IMR-90 (cell line): Measurements from ENCODE around the gene TMCC1. TPM values are rescaled to one million over a fixed set of nuclear protein-coding genes. Genes with fewer than 3 reads are reported as not detected.

Experiments
- ATAC-seq: fragments of 200-7000 bp; cut with Tn5 transposase; 2 replicates; pipeline ENCODE4 v1.9.1; 2020; ENCODE audit warnings: low read depth, mild to moderate bottlenecking, moderate library complexity
- BruUV-seq: library from RNA; stranded (reverse); fragments of 400-500 nt; replicated peaks from 2 replicates; lab custom pipeline; 2021; lab: Mats Ljungman, UMichigan
- CTCF ChIA-PET: fragments of 300-600 bp; formaldehyde crosslinking; extraction: SDS; loops from one replicate; lab custom pipeline; 2021; ENCODE audit warnings: antibody characterized with exemption; lab: Yijun Ruan, JAX
- POLR2A ChIA-PET: fragments of 300-600 bp; sonication (Branson Sonifier 250); formaldehyde crosslinking; loops from one replicate; lab custom pipeline; 2022; ENCODE audit warnings: antibody characterized with exemption; ENCODE audit not compliant: unreplicated experiment; lab: Charles Lee
- DNase-seq: peaks from one replicate; pipeline ENCODE4 v3.0.0; 2013
- H2AFZ ChIP-seq: replicated peaks from 2 replicates; pipeline ENCODE3; 2013; ENCODE audit warnings: low read length, mild to moderate bottlenecking; ENCODE audit not compliant: poor library complexity
- H2AK5ac ChIP-seq: 2 replicates; pipeline ENCODE4 v1.6.1; 2013; ENCODE audit warnings: low read depth, low read length, inconsistent platforms
- H2AK9ac ChIP-seq: replicated peaks from 2 replicates; pipeline ENCODE3; 2013; ENCODE audit warnings: mild to moderate bottlenecking, low read depth, low read length, moderate library complexity; ENCODE audit not compliant: poor library complexity
- H2BK120ac ChIP-seq: 2 replicates; pipeline ENCODE4 v1.6.1; 2013; ENCODE audit warnings: low read depth, low read length, inconsistent platforms
- H2BK15ac ChIP-seq: 3 replicates; pipeline ENCODE4 v1.6.1; 2013; ENCODE audit warnings: low read depth, low read length, inconsistent platforms
- H2BK20ac ChIP-seq: 2 replicates; pipeline ENCODE4 v1.6.1; 2013; ENCODE audit warnings: low read depth, mild to moderate bottlenecking, inconsistent platforms, low read length, moderate library complexity
- H2BK5ac ChIP-seq: 2 replicates; pipeline ENCODE4 v1.6.1; 2013; ENCODE audit warnings: mild to moderate bottlenecking, low read depth, low read length, inconsistent platforms; ENCODE audit not compliant: poor library complexity, severe bottlenecking
- H3K14ac ChIP-seq: replicated peaks from 2 replicates; pipeline ENCODE4 v1.6.1; 2013; ENCODE audit warnings: low read depth, low read length, inconsistent platforms
- H3K18ac ChIP-seq: 2 replicates; pipeline ENCODE4 v1.6.1; 2013; ENCODE audit warnings: low read depth, low read length, control low read depth
- H3K23ac ChIP-seq: 2 replicates; pipeline ENCODE4 v1.6.1; 2013; ENCODE audit warnings: low read depth, low read length, inconsistent platforms
- H3K27ac ChIP-seq: 2 replicates; pipeline ENCODE4 v1.5.1; 2013; ENCODE audit warnings: mild to moderate bottlenecking, control low read depth, low read length; ENCODE audit not compliant: insufficient read depth
- H3K27me3 ChIP-seq: 2 replicates; pipeline ENCODE4 v1.6.1; 2013; ENCODE audit warnings: low read length; ENCODE audit not compliant: control insufficient read depth, insufficient read depth
- H3K36me3 ChIP-seq: 2 replicates; pipeline ENCODE4 v1.6.1; 2013; ENCODE audit warnings: low read length, mixed read lengths; ENCODE audit not compliant: control insufficient read depth, insufficient read depth
- H3K4ac ChIP-seq: 2 replicates; pipeline ENCODE4 v1.6.1; 2013; ENCODE audit warnings: low read depth, low read length, inconsistent platforms
- H3K4me1 ChIP-seq: 2 replicates; pipeline ENCODE4 v1.6.1; 2013; ENCODE audit warnings: low read length, mixed read lengths; ENCODE audit not compliant: control insufficient read depth, insufficient read depth
- H3K4me2 ChIP-seq: 2 replicates; pipeline ENCODE4 v1.6.1; 2013; ENCODE audit warnings: low read depth, mild to moderate bottlenecking, control low read depth, low read length, moderate library complexity
- H3K4me3 ChIP-seq: 2 replicates; pipeline ENCODE4 v1.5.1; 2013; ENCODE audit warnings: low read depth, mild to moderate bottlenecking, control low read depth, low read length, moderate library complexity; ENCODE audit not compliant: insufficient read depth
- H3K56ac ChIP-seq: 2 replicates; pipeline ENCODE4 v1.6.1; 2013; ENCODE audit warnings: low read length, inconsistent platforms; ENCODE audit not compliant: insufficient read depth; ENCODE audit errors: extremely low read depth
- H3K79me1 ChIP-seq, 2 experiments: 2 replicates each; pipeline ENCODE4 v1.6.1; 2013; ENCODE audit warnings: low read length in 2 of 2, inconsistent platforms in 1 of 2, low read depth in 1 of 2
- H3K9ac ChIP-seq: 2 replicates; pipeline ENCODE4 v1.6.1; 2013; ENCODE audit warnings: low read depth, low read length, control low read depth
- H3K9me1 ChIP-seq: 2 replicates; pipeline ENCODE4 v1.6.1; 2013; ENCODE audit warnings: low read length, inconsistent platforms; ENCODE audit not compliant: insufficient read depth
- H3K9me3 ChIP-seq: 2 replicates; pipeline ENCODE4 v1.6.1; 2013; ENCODE audit warnings: low read length; ENCODE audit not compliant: control insufficient read depth, insufficient read depth
- H4K20me1 ChIP-seq: 2 replicates; pipeline ENCODE4 v1.6.1; 2013; ENCODE audit warnings: low read length, inconsistent platforms; ENCODE audit not compliant: insufficient read depth
- H4K5ac ChIP-seq: 2 replicates; pipeline ENCODE4 v1.6.1; 2013; ENCODE audit warnings: mild to moderate bottlenecking, low read depth, low read length, control low read depth
- H4K8ac ChIP-seq, 2 experiments: 2 replicates each; pipeline ENCODE4 v1.6.1; 2013; ENCODE audit warnings: low read depth in 2 of 2, low read length in 2 of 2, control low read depth in 1 of 2, inconsistent platforms in 1 of 2
- H4K91ac ChIP-seq: 2 replicates; pipeline ENCODE4 v1.6.1; 2013; ENCODE audit warnings: low read depth, low read length, inconsistent platforms; ENCODE audit not compliant: insufficient read depth
- BHLHE40 ChIP-seq: fragments of 150-350 bp; IDR thresholded peaks from 2 replicates; pipeline ENCODE4 v1.6.1; 2016; ENCODE audit warnings: mild to moderate bottlenecking, low read depth, low read length
- CEBPB ChIP-seq: IDR thresholded peaks from 2 replicates; pipeline ENCODE4 v1.6.1; 2012; ENCODE audit warnings: low read depth, low read length, improper control_type of control experiment
- CHD1 ChIP-seq: IDR thresholded peaks from 2 replicates; pipeline ENCODE4 v1.6.1; 2012; ENCODE audit warnings: low read depth, low read length, improper control_type of control experiment
- FOS ChIP-seq: fragments of 150-350 bp; IDR thresholded peaks from 2 replicates; pipeline ENCODE4 v1.6.1; 2016; ENCODE audit warnings: low read depth, low read length
- MAFK ChIP-seq: IDR thresholded peaks from 2 replicates; pipeline ENCODE4 v1.6.1; 2012; ENCODE audit warnings: low read depth, low read length, improper control_type of control experiment
- MAZ ChIP-seq: IDR thresholded peaks from 2 replicates; pipeline ENCODE4 v1.6.1; 2012; ENCODE audit warnings: low read depth, mild to moderate bottlenecking, low read length, improper control_type of control experiment, moderate library complexity, borderline replicate concordance
- MXI1 ChIP-seq: IDR thresholded peaks from 2 replicates; pipeline ENCODE4 v1.6.1; 2012; ENCODE audit warnings: low read depth, mild to moderate bottlenecking, low read length, moderate library complexity, borderline replicate concordance
- NFE2L2 ChIP-seq: fragments of 150-350 bp; IDR thresholded peaks from 2 replicates; pipeline ENCODE4 v1.6.1; 2016; ENCODE audit warnings: low read depth, mild to moderate bottlenecking, low read length
- POLR2A ChIP-seq: IDR thresholded peaks from 2 replicates; pipeline ENCODE4 v1.6.1; 2012; ENCODE audit warnings: mild to moderate bottlenecking, low read depth, low read length
- RAD21 ChIP-seq: IDR thresholded peaks from 2 replicates; pipeline ENCODE4 v1.6.1; 2012; ENCODE audit warnings: low read length, improper control_type of control experiment
- RCOR1 ChIP-seq: IDR thresholded peaks from 2 replicates; pipeline ENCODE4 v1.6.1; 2012; ENCODE audit warnings: mild to moderate bottlenecking, low read length, improper control_type of control experiment; ENCODE audit not compliant: insufficient replicate concordance
- RFX5 ChIP-seq: IDR thresholded peaks from 2 replicates; pipeline ENCODE4 v1.8.0; 2012; ENCODE audit warnings: low read depth, mild to moderate bottlenecking, low read length, moderate library complexity
- SMC3 ChIP-seq: fragments of 150-350 bp; IDR thresholded peaks from 2 replicates; pipeline ENCODE4 v1.6.1; 2016; ENCODE audit warnings: low read depth, mild to moderate bottlenecking, antibody characterized with exemption, low read length, moderate library complexity
- WGBS, 2 experiments: methylation state at CpG; one replicate each; pipeline versions ENCODE4 v1.1.5 to v1.1.7; 2013; ENCODE audit warnings: missing lambda C conversion rate in 2 of 2; ENCODE audit not compliant: insufficient read length in 1 of 2; ENCODE audit errors: extremely low coverage in 2 of 2; 5-methylcytosine and 5-hydroxymethylcytosine counted together
- dilution Hi-C: fragments of 300-500 bp; cut with HindIII; formaldehyde crosslinking; loops from one replicate; pipeline ENCODE4 v1.14.3; 2018; ENCODE audit warnings: low sequenced_read_pairs; ENCODE audit not compliant: unreplicated experiment
- in situ Hi-C: fragments of 300-500 bp; cut with MboI; formaldehyde crosslinking; loops from 3 replicates; pipeline ENCODE4 v1.14.3; 2019; ENCODE audit warnings: low sequenced_read_pairs, inconsistent platforms, mixed read lengths
- intact Hi-C: fragments of 100-400 bp; cut with micrococcal nuclease; formaldehyde crosslinking; loops from 2 replicates; pipeline ENCODE4 v1.10.0; 2022
- polyA plus RNA-seq, 3 experiments: library from polyadenylated mRNA; depleted of rRNA; stranded (reverse); fragments of >200 nt; gene quantifications; 2 replicates each; pipeline ENCODE4 v1.2.3, GENCODE V29; 2012; ENCODE audit warnings: low replicate concordance in 1 of 3
- total RNA-seq: library from RNA; depleted of rRNA; stranded (reverse); fragments of >200 nt; gene quantifications from 2 replicates; pipeline ENCODE4 v1.2.3, GENCODE V29; 2012
- TF ChIP-seq, protein P1 (sequence below): fragments of 150-350 bp; IDR thresholded peaks from 2 replicates; pipeline ENCODE4 v1.6.1; 2017; ENCODE audit warnings: mild to moderate bottlenecking, antibody characterized with exemption, low read length, low read depth
- TF ChIP-seq, protein P2 (sequence below): conservative IDR thresholded peaks from 2 replicates; pipeline ENCODE4 v1.5.1; 2012; ENCODE audit warnings: mild to moderate bottlenecking, low read depth, low read length, improper control_type of control experiment
- TF ChIP-seq, protein P3 (sequence below): fragments of 150-350 bp; IDR thresholded peaks from 2 replicates; pipeline ENCODE4 v1.6.1; 2016; ENCODE audit warnings: low read depth, mild to moderate bottlenecking, low read length, moderate library complexity, borderline replicate concordance

Gene TMCC1
- total and polyA plus RNA-seq, 2 of the 4 experiments (the other 2 are of a cell fraction), result 5.0 to 7.3 TPM

DNA sequence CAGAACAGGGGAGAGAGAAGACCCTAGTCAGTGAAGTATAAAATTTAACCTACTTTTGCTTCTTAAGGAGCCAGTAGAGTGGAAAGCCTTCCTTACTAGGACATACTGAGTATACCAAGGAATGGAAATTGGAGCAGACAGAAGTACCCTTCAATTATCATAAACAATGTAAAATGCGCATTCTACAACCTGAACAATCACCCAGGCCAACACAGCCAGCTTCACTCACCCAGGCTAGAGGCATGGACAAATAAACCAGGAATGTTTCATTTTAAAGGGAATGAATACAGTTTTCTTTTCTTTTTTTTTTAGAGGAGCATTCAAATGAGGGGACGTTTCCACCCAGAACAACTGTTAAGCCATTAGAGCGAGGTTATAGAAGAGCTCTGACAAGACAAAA lies 245.1 kb downstream of the TMCC1 start:
- Histone ChIP-seq H2AFZ (no peak overlapping the region), H3K18ac (no peak overlapping the region), H3K9me1 (peaks cover 8% of the 10 kb centered on the region; the same call in 1 of the 2 replicates), H2BK120ac (no peak overlapping the region), H3K4me1 (peaks cover 6% of the 10 kb centered on the region), H4K8ac (no peak overlapping the region), H3K23ac (no peak overlapping the region), H2BK20ac (no peak overlapping the region), H3K36me3 (no peaks in the 10 kb centered on the region), H3K27me3 (no peaks in the 10 kb centered on the region), H3K9me3 (no peaks in the 10 kb centered on the region), H2AK9ac (no peak overlapping the region), H3K56ac (no peak overlapping the region), H3K4me2 (no peak overlapping the region), H2BK5ac (no peak overlapping the region), H3K79me1 (peaks cover 0 to 9% of the 10 kb centered on the region in 2 experiments; a peak in 2 of 4 replicates), H4K20me1 (peaks cover 5% of the 10 kb centered on the region; the same call in 1 of the 2 replicates), H2AK5ac (no peak overlapping the region), H3K4ac (no peak overlapping the region), H3K27ac (no peak overlapping the region), H3K9ac (no peak overlapping the region), H3K4me3 (no peak overlapping the region), H3K14ac (no peak overlapping the region), H4K5ac (no peak overlapping the region), H2BK15ac (no peak overlapping the region), H4K91ac (no peak overlapping the region)
- BruUV-seq, result no TSS peak
- intact Hi-C loops (no loop called here), in situ Hi-C loops (loop anchor here (25.0 kb wide), 1 partner anchor 439 kb away; the partner anchor contains the start of gene ALG1L2), dilution Hi-C loops (no loop called here)
- DNase-seq, result no peak
- TF ChIP-seq, protein P1, sequence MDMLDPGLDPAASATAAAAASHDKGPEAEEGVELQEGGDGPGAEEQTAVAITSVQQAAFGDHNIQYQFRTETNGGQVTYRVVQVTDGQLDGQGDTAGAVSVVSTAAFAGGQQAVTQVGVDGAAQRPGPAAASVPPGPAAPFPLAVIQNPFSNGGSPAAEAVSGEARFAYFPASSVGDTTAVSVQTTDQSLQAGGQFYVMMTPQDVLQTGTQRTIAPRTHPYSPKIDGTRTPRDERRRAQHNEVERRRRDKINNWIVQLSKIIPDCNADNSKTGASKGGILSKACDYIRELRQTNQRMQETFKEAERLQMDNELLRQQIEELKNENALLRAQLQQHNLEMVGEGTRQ, result no peak
- TF ChIP-seq, protein P2, sequence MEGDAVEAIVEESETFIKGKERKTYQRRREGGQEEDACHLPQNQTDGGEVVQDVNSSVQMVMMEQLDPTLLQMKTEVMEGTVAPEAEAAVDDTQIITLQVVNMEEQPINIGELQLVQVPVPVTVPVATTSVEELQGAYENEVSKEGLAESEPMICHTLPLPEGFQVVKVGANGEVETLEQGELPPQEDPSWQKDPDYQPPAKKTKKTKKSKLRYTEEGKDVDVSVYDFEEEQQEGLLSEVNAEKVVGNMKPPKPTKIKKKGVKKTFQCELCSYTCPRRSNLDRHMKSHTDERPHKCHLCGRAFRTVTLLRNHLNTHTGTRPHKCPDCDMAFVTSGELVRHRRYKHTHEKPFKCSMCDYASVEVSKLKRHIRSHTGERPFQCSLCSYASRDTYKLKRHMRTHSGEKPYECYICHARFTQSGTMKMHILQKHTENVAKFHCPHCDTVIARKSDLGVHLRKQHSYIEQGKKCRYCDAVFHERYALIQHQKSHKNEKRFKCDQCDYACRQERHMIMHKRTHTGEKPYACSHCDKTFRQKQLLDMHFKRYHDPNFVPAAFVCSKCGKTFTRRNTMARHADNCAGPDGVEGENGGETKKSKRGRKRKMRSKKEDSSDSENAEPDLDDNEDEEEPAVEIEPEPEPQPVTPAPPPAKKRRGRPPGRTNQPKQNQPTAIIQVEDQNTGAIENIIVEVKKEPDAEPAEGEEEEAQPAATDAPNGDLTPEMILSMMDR, result no peak
- TF ChIP-seq CHD1, result no peak
- no peak for TF ChIP-seq RAD21
- TF ChIP-seq MAFK, result no peak
- TF ChIP-seq, protein P3, sequence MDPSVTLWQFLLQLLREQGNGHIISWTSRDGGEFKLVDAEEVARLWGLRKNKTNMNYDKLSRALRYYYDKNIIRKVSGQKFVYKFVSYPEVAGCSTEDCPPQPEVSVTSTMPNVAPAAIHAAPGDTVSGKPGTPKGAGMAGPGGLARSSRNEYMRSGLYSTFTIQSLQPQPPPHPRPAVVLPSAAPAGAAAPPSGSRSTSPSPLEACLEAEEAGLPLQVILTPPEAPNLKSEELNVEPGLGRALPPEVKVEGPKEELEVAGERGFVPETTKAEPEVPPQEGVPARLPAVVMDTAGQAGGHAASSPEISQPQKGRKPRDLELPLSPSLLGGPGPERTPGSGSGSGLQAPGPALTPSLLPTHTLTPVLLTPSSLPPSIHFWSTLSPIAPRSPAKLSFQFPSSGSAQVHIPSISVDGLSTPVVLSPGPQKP, result no peak
- no peak for TF ChIP-seq MXI1
- TF ChIP-seq MAZ, result no peak
- no peak for TF ChIP-seq BHLHE40
- no peak for TF ChIP-seq NFE2L2
- no peak for TF ChIP-seq POLR2A
- no peak for TF ChIP-seq SMC3
- no peak for TF ChIP-seq RFX5
- TF ChIP-seq FOS, result no peak
- TF ChIP-seq CEBPB, result no peak
- no peak for TF ChIP-seq RCOR1
- ChIA-PET POLR2A (no interaction called here), CTCF (interaction anchor here (1.1 to 1.5 kb wide), 2 partner anchors 177 to 181 kb away, joined by 3 to 5 read pairs; no protein-coding TSS in a partner anchor)
- no peak for ATAC-seq
- WGBS, 2 experiments, result no CpG with 5 or more reads among the region's 3 CpGs
